HG02763 (cell line): Measurements from ENCODE around the gene CD96.

Experiments used
- ATAC-seq: cut with Tn5 transposase; IDR thresholded peaks from one replicate; pipeline ENCODE4 v1.9.1; 2021; ENCODE audit warnings: mild to moderate bottlenecking, moderate library complexity; ENCODE audit not compliant: unreplicated experiment

CD96 gene

GRCh38 chr3:111592936-111593335 lies 50.9 kb downstream of the CD96 start:
- ATAC-seq, result no peak

DNA sequence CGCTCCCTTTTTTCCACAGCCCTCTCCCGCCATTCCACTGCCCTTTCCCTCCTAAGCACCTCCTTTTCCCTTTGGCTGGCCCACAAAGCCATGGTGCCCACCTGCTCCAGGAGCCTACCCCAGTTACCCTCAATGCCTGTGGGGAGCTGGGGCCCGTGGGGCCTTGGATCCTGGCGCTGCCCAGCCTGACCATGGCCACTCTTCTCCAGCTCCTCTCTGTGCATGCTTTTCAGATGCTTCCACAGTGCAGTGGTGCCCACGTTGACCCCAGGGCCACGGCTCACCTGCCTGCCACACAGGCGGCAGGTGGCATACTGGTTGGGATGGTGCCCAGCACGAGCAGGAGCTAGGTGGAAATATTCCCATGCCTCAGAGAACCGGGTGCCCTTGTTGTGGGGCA lies 51.7 kb downstream of the CD96 start:
- ATAC-seq, result no peak

DNA sequence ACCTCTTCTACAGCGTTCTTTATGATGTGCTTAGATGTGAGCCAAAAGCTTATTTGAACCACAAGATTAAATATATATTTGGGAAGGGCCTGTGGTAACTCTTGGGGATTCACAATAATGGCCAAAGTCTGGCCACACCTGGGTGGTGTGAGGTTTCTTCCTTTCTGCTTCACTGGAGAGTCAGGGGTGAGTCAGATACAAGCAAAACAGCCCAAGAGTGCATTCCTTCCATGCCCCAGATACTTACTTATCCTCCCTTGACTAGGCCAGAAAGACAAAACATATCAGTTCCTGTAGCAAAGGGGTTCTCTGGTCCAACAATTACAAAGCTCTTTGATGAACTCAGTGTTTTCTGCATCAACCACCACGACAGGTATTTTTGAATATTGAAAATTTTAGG lies 52.2 kb downstream of the CD96 start:
- peak; percentile 64 for ATAC-seq

DNA sequence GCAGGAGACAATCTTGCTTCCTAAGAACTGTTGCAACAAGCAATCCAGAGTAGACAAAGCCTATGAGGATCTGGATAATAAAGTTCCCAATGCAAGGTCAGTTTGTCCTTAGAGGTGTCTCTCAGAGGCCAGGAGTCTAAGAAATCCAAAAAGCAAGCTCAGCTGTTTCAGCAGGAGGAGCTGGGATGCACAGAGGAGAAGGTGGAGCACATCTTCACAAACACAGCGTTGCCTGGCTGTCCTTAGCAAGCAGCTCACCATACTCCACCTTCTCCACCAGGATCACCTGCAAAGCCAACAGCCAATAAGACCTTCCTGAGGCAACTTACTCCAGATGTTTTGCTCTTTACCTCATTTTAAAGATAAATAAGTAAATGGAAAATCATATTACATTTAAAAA lies 52.8 kb downstream of the CD96 start:
- peak; percentile 5 for ATAC-seq

GRCh38 chr3:111595232-111595631 lies 53.2 kb downstream of the CD96 start, which contains the start of gene ZBED2:
ZBED2 (minus strand) TSS chr3:111595346; CDS start chr3:111594201, 1,145 bp downstream.
- ATAC-seq, result peak; percentile 49

DNA sequence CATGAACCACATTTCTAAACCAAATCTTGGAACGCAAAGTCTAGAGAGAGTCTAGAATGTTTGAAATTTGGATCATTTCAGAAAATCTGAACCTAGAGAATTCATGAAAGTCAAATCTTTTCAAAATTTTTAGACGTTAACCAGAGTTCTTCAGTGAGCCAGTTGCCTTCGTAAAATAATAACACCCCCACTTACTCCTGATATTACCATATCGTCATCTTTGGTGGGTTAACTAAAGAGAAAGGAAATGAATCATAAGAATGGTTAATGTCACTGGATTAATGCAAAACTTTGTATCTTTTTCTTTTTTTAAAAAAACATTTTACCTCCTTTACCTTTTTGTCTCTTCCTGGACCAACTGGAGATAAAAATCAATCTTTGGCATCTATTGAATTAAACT lies 54.3 kb downstream of the CD96 start:
- ATAC-seq, result no peak

DNA sequence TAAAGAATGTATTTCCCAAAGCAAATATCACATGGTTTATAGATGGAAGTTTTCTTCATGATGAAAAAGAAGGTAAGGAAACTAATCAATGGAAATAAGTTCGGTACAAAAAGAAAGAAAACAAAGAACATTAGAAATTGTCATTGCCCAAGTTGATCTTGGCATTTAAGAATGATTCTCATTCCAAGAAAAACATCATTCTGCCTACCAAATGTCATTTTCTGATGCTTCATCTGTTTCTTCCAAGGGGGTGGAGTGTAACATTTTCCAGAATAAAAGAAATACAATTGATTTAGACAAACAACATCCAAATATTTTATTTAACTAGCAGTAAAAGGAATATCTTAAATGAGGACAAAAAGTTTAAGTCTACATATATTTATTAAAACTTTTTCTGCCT lies 56.1 kb downstream of the CD96 start:
- no peak for ATAC-seq

GRCh38 chr3:111598552-111598951 lies 56.6 kb downstream of the CD96 start:
- ATAC-seq, result no peak

- ATAC-seq, result no peak
Observed at GRCh38 chr3:111601810-111602209, 59.8 kb downstream of the CD96 start.

DNA sequence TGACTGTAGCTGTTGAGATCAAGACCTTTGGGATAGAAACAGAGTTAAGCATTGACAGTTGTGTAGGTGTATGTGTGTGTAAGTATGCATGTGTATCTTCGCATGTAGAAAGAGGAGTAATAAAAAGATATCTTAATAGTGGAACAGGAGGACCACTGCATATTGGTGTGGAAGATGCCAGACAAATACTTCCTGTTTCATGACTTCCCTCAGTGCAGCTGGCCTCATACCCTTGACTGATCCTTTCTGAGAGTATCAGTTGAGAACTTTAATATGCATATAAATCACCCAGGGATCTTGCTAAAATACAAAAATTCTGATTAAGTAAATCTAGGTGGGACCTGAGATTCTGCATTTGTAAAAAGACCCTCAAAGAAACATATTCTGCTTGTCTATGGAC lies 61.7 kb downstream of the CD96 start:
- ATAC-seq, result no peak

DNA sequence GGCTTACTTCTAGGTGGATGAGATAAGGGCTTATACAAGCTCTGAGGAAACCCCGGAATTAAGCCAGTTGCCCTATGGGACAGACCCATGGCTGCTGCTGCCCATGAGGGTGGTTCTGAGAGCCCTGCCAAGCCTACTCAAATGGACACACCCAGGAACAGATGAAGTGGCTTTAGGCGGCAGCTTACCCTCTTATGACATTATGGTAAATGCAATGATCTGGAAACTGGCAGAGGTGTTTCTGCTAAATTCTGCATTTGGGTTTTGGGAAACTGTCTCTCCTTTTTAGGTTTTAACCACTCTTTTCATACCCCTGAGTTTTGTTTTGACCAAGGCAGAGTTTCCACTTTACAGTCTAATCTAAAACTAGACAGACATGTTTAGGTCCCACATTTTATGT lies 62.1 kb downstream of the CD96 start:
- no peak for ATAC-seq

- ATAC-seq, result no peak
Observed at GRCh38 chr3:111605018-111605417, 63.0 kb downstream of the CD96 start.

DNA sequence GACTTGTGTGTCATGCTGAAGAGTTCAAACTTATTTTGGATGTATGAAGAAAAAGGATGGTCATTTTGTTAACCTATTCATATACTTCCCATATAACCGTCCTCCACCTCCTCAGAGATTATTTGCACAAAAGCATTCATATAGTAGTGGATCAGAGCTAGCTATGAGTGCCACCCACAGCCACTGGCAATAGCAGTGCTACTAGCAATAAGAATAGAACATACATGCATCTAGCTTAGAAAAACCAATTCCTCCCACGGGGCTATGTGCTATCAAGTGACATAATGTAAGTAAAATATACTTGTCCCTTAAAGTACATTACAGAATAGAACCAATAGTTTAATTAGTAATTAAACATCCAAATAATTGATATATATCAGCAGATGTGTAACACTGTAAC lies 63.5 kb downstream of the CD96 start:
- ATAC-seq, result no peak

DNA sequence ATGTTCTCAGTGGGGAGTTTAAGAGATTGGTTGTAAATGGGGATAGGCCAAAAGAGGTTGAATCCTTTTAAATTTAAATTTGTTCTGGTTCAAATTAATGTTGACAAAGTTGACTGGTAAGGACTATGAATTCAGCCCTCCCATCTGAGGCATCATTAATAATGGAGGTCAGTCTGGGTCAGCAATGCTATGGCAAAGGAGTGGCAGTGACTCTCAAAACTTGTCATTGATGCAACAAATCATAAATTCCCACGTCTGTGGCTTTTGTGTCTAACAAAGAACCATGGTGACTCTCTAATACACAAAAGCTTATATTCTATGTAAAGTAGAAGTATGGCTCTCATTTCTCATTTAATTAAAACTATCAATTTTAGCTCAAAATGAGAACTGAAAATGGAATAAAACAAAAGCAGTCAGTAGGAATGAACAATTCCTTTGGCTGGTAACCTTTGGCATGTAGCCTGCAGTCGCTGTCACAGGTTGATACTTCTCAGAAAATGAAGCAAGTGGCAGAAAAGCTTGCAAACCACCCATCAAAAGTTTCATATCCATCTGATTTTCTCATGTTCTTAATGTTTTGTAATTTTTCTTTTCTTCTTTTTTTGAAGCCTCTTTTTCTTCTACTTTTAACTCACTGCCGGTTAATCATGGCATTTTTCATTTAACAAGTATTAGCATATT lies 65.4 kb downstream of the CD96 start:
- ATAC-seq, result no peak

- peak; percentile 35 for ATAC-seq
Observed at GRCh38 chr3:111608383-111608782, 66.4 kb downstream of the CD96 start.

DNA sequence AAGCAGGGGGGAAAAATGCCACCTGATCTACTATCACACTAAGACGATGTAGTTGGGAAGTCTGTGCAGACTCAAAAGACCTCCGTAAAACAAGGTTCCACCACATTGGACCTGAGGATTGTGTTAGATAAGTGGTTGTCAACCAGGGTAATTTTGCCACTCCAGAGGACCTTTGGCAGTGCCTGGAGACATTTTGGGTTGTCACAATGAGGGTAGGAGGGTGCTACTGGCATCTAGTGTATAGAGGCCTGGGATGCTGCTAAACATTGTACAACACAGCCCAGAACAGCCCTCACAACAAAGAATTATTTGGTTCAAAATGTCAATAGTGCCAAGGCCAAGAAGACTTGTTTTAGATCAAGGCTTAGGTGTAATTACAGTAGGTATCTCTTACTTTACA lies 67.7 kb downstream of the CD96 start:
- no peak for ATAC-seq

GRCh38 chr3:111610189-111610588 lies 68.2 kb downstream of the CD96 start:
- peak; percentile 85 for ATAC-seq

DNA sequence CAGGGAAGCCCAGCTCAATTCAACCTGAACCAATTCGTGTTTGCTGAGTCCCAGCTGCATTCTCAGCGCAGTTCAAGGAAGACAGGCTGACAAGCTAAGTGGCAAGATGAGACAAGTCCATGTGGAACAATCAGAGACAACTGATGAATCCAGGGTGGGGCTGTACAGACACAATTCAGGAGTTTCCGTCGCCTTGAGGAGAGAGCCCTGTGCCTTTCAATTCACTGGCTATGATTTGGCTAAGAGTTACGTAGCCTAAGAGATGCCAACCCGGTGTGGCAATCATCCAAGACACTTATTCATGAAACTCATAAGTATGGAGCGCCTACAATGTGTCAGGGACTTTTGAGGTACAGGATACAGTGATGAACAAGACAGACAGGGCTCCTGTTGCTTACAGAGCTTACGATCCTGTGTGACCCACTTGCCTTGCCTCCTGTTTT lies 68.6 kb downstream of the CD96 start:
- ATAC-seq, result peak; percentile 7

DNA sequence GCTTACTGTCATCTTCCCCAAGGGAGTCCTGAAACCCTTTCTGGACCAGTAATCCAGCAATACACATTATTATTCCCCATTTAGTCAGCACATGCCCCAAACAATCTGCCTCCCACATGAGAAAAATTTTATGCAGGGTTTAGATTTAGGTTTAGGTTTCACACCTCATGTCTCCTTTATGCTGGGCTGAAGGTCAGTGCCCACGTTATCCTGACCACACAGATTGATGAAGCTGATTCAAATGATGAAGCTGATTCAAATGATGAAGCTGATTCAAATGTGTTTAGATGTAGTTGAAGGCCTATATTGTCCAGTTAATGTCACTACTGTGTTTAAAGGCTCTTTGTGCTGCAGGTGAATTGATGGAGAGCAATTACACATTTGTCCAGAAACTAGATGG lies 71.3 kb downstream of the CD96 start:
- no peak for ATAC-seq

GRCh38 chr3:111615880-111616279 lies 73.9 kb downstream of the CD96 start:
- ATAC-seq, result no peak

DNA sequence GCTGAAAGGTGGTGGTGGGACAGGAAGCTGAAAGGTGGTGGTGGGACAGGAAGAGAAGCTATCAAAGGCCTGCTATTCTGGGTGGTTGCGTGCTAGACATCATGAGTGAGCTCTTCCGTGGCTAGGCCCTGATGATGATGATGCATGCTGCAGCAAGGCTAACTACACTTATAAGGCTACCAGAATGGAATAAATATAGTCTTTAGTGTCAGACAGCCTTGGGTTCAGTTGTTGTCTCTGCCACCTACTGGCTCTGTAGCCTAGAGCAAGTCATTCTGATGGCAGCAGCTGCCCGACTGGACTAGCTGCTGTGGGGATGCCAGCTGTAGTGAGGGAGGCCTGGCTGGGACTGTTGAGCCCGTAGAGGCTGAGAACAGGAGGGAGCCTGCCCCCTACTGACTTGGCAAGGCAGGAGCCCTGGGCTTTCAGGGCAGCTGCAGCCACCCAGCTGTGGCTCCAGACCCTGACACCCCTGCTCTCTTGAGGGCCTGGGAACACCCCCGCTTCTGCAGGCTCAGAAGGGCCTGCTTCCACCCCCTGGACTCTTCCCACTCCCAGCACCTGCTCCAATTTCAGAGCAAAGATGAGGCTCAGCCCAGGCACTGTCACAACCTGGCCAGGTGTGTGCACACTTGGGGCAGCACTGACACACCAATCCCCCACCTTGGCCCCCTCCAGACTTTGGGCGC lies 74.6 kb downstream of the CD96 start:
- ATAC-seq, result peak; percentile 86

GRCh38 chr3:111617406-111617805 lies 75.4 kb downstream of the CD96 start:
- no peak for ATAC-seq
